CD8-positive, alpha-beta memory T cell (primary cell): ENCODE measurements around the gene ITGA8. TPM values are rescaled to one million over a fixed set of nuclear protein-coding genes. Genes with fewer than 3 reads are reported as not detected.
A peak's percentile ranks its signal among the peaks of the same experiment; 100 is the strongest.
"Not testable (repeated sequence)": the region's sequence is repeated elsewhere in the genome, so short reads cannot be mapped to it uniquely, and the experiment has no call there.

ENCODE experiments used
- CTCF ChIA-PET: fragments of 350-600 bp; sonication (Branson Sonifier 250); formaldehyde crosslinking; loops from one replicate; lab custom pipeline; 2021; ENCODE audit warnings: antibody characterized with exemption; lab: Charles Lee
- POLR2A ChIA-PET: fragments of 350-600 bp; sonication (Branson Sonifier 250); formaldehyde crosslinking; loops from one replicate; lab custom pipeline; 2021; ENCODE audit warnings: antibody characterized with exemption; lab: Charles Lee
- DNase-seq, 5 donors: peaks; one replicate each; pipeline versions ENCODE4 v3.0.0 to v3.0.0-alpha.2; 2020 to 2022; ENCODE audit warnings: mixed read lengths in 1 of 5
- H3K27ac ChIP-seq: one replicate; pipeline ENCODE4 v1.7.0; 2013; ENCODE audit warnings: low read depth, mild to moderate bottlenecking, low read length, moderate library complexity
- H3K27me3 ChIP-seq: 2 replicates; pipeline ENCODE4 v1.7.0; 2013; ENCODE audit warnings: low read length, mild to moderate bottlenecking; ENCODE audit not compliant: insufficient read depth, poor library complexity, severe bottlenecking
- H3K36me3 ChIP-seq: 2 replicates; pipeline ENCODE4 v1.7.0; 2013; ENCODE audit warnings: mild to moderate bottlenecking, low read length, moderate library complexity; ENCODE audit not compliant: insufficient read depth
- H3K4me1 ChIP-seq: 2 replicates; pipeline ENCODE4 v1.7.0; 2013; ENCODE audit warnings: mild to moderate bottlenecking, low read length, moderate library complexity; ENCODE audit not compliant: insufficient read depth
- H3K4me3 ChIP-seq: 2 replicates; pipeline ENCODE4 v1.7.0; 2013; ENCODE audit warnings: mild to moderate bottlenecking, low read length
- H3K9me3 ChIP-seq: 2 replicates; pipeline ENCODE4 v1.7.0; 2013; ENCODE audit warnings: mild to moderate bottlenecking, low read length
- H3K27ac Mint-ChIP-seq, 8 donors: one replicate each; pipeline ENCODE4 v1.8.0; 2020 to 2021; ENCODE audit warnings: mixed read lengths in 8 of 8, mild to moderate bottlenecking in 6 of 8, inconsistent platforms in 3 of 8, moderate library complexity in 3 of 8
- H3K27me3 Mint-ChIP-seq, 2 donors: one replicate each; pipeline ENCODE4 v1.8.0; 2020 to 2021; ENCODE audit warnings: mixed read lengths in 2 of 2, mild to moderate bottlenecking in 1 of 2, moderate library complexity in 1 of 2
- H3K36me3 Mint-ChIP-seq, 3 donors: one replicate each; pipeline ENCODE4 v1.8.0; 2020 to 2021; ENCODE audit warnings: mixed read lengths in 3 of 3, inconsistent platforms in 1 of 3, mild to moderate bottlenecking in 1 of 3
- H3K4me1 Mint-ChIP-seq, 3 donors: one replicate each; pipeline ENCODE4 v1.8.0; 2020 to 2021; ENCODE audit warnings: mixed read lengths in 3 of 3, inconsistent platforms in 1 of 3, mild to moderate bottlenecking in 1 of 3
- H3K4me3 Mint-ChIP-seq, 7 donors: one replicate each; pipeline ENCODE4 v1.8.0; 2020 to 2021; ENCODE audit warnings: mixed read lengths in 7 of 7, mild to moderate bottlenecking in 6 of 7, moderate library complexity in 4 of 7, inconsistent platforms in 2 of 7
- H3K9me3 Mint-ChIP-seq, 5 donors: one replicate each; pipeline ENCODE4 v1.8.0; 2020 to 2022; ENCODE audit warnings: mixed read lengths in 5 of 5, mild to moderate bottlenecking in 3 of 5, moderate library complexity in 2 of 5, inconsistent platforms in 1 of 5
- polyA plus RNA-seq: library from polyadenylated mRNA; unstranded; fragments of 300-500 nt; fragmentation: Illumina TruSeq; gene quantifications from one replicate; pipeline ENCODE4 v1.2.3, GENCODE V29; 2021
- total RNA-seq, 2 experiments: library from RNA; stranded (reverse); gene quantifications; one replicate each; pipeline ENCODE4 v1.2.3, GENCODE V29; 2021

ITGA8 gene
- total RNA-seq (not detected), polyA plus RNA-seq (not detected)

DNA sequence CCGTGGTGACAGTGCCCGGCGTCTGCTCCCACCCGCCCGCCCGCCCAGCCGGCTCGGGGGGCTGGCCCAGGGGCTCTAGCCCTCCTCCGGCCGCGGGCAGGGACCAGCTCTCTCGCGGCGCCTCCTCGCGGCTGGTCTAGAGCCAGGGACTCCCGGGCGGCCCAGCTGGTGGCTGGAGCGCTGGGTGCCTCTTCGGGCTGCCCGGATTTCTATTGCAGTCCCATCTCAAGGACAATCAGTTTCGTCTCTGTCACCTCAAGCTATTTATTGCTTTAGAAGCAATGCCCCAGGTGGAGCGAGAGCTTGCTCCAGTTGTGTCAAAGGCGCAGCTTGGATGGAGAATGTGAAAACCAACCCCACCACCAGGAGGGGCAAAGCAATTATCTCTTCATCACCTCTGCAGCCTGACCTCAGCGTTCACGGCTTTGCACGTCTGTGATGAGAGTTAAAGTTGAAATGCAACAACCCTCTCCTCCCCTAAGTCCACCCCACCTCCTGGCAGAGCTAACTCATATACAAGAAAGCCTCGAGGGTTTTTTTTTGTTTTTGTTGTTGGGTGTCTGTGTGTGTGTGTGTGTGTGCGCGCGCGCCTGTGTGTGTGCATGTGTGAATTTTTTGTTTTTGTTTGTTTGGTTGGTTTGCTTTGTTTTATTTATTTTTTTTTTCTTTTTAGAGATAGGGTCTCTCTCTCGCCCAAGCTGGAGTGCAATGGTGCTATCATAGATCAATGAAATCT, at the start of gene ITGA8:
Gene ITGA8 (minus strand): TSS at position 24 of the 736 bp plus-strand sequence. CDS start 151 bp downstream, outside the sequence.
- H3K9me3 Mint-ChIP-seq = peaks cover 0 to 6% (median 2%) of the 10 kb centered on the region in 5 donors
- POLR2A ChIA-PET = no interaction called here
- no peak within 1 kb of the TSS for H3K4me3 ChIP-seq
- no peak for DNase-seq
- H3K36me3 Mint-ChIP-seq = no peaks in the 10 kb centered on the region
- no peak within 1 kb of the TSS for H3K27ac Mint-ChIP-seq
- H3K27ac ChIP-seq = no peak within 1 kb of the TSS
- H3K27me3 ChIP-seq = peaks cover 5% of the 10 kb centered on the region
- no peaks in the 10 kb centered on the region for H3K9me3 ChIP-seq
- H3K4me3 Mint-ChIP-seq = peak within 1 kb of the TSS in 2 of 7 donors; percentile 5 to 65
- CTCF ChIA-PET = no interaction called here
- H3K36me3 ChIP-seq = no peaks in the 10 kb centered on the region
- H3K4me1 Mint-ChIP-seq = peaks cover 0 to 6% (median 5%) of the 10 kb centered on the region in 3 donors
- peaks cover 19 to 51% of the 10 kb centered on the region in 2 donors for H3K27me3 Mint-ChIP-seq
- no peaks in the 10 kb centered on the region for H3K4me1 ChIP-seq

GRCh38 chr10:15764892-15765454, 45.3 kb upstream of the ITGA8 start:
- Histone ChIP-seq H3K9me3 (no peaks in the 10 kb centered on the region), H3K36me3 (no peaks in the 10 kb centered on the region), H3K4me1 (no peaks in the 10 kb centered on the region), H3K4me3 (no peak overlapping the region), H3K27me3 (no peaks in the 10 kb centered on the region), H3K27ac (no peak overlapping the region)
- H3K36me3 Mint-ChIP-seq = peaks cover 1 to 24% (median 9%) of the 10 kb centered on the region in 3 donors
- H3K9me3 Mint-ChIP-seq = peaks cover 7 to 22% (median 8%) of the 10 kb centered on the region in 5 donors
- H3K27me3 Mint-ChIP-seq = peaks cover 3 to 8% of the 10 kb centered on the region in 2 donors
- ChIA-PET POLR2A (no interaction called here), CTCF (no interaction called here)
- no peak overlapping the region for H3K4me3 Mint-ChIP-seq
- no peak overlapping the region for H3K27ac Mint-ChIP-seq
- no peak for DNase-seq
- H3K4me1 Mint-ChIP-seq = peaks cover 0 to 9% (median 0%) of the 10 kb centered on the region in 3 donors

DNA sequence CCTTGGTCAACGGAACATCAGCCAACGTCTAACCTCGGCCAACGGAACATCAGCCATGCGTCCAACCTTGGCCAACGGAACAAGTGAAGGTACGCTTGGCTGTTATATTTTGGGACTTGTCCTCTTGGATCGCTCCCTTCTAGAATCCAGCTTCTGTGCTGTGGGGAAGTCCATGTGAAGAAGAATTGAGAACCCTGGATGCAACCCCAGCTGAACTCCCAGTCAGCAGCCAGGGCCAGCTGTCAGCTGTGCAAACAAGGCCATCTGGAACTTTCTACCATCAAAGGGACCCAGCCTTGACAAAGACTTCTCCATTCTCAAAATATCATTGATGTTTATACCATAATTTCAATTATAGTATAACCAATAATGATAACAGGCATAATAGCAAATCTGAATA, 43.3 kb upstream of the ITGA8 start:
- Mint-ChIP-seq H3K4me3 (no peak overlapping the region), H3K27ac (no peak overlapping the region), H3K9me3 (peaks cover 7 to 22% (median 8%) of the 10 kb centered on the region in 5 donors), H3K4me1 (no peaks in the 10 kb centered on the region), H3K36me3 (peaks cover 0 to 10% (median 0%) of the 10 kb centered on the region in 3 donors), H3K27me3 (peaks cover 3 to 8% of the 10 kb centered on the region in 2 donors)
- no peaks in the 10 kb centered on the region for H3K9me3 ChIP-seq
- POLR2A ChIA-PET = no interaction called here
- DNase-seq = no peak
- H3K27ac ChIP-seq = no peak overlapping the region
- no peaks in the 10 kb centered on the region for H3K27me3 ChIP-seq
- no peaks in the 10 kb centered on the region for H3K36me3 ChIP-seq
- CTCF ChIA-PET = no interaction called here
- no peaks in the 10 kb centered on the region for H3K4me1 ChIP-seq
- no peak overlapping the region for H3K4me3 ChIP-seq

DNA sequence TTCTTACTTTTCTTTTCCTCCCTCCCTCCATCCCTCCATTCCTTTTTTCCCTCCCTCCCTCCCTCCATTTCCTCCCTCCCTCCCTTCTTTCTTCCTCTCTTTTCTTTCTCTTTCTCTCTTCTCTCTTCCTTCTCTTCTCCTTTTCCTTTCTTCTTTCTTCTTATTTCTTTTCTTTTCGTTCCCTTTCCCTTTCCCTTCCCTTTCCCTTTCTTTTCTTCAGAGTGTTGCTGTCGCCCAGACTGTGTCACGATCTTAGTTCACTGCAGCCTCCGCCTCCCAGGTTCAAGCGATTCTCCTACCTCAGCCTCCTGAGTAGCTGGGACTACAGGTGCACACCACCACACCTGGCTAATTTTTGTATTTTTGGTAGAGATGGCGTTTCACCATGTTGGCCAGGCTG, 42.5 kb upstream of the ITGA8 start:
- peaks cover 7 to 18% (median 8%) of the 10 kb centered on the region in 5 donors for H3K9me3 Mint-ChIP-seq
- H3K4me1 Mint-ChIP-seq, H3K36me3 Mint-ChIP-seq, H3K36me3 ChIP-seq, H3K4me3 Mint-ChIP-seq, H3K27me3 Mint-ChIP-seq, H3K9me3 ChIP-seq, POLR2A ChIA-PET, CTCF ChIA-PET, H3K4me3 ChIP-seq, H3K27ac ChIP-seq, H3K27ac Mint-ChIP-seq, H3K4me1 ChIP-seq, H3K27me3 ChIP-seq, DNase-seq: not testable (repeated sequence)

GRCh38 chr10:15761224-15761623, 41.5 kb upstream of the ITGA8 start:
- H3K4me1 Mint-ChIP-seq, POLR2A ChIA-PET, H3K4me3 ChIP-seq, H3K36me3 Mint-ChIP-seq, H3K4me1 ChIP-seq, DNase-seq, H3K27ac Mint-ChIP-seq, H3K27me3 ChIP-seq, H3K27me3 Mint-ChIP-seq, H3K4me3 Mint-ChIP-seq, H3K9me3 ChIP-seq, H3K36me3 ChIP-seq, CTCF ChIA-PET, H3K27ac ChIP-seq: not testable (repeated sequence)
- H3K9me3 Mint-ChIP-seq = peaks cover 6 to 18% (median 8%) of the 10 kb centered on the region in 5 donors

- H3K4me1 ChIP-seq = no peaks in the 10 kb centered on the region
- H3K9me3 Mint-ChIP-seq = peaks cover 6 to 18% (median 8%) of the 10 kb centered on the region in 5 donors
- DNase-seq = no peak
- POLR2A ChIA-PET = no interaction called here
- H3K27me3 Mint-ChIP-seq = peaks cover 7 to 12% of the 10 kb centered on the region in 2 donors
- H3K4me3 Mint-ChIP-seq = no peak overlapping the region
- H3K36me3 ChIP-seq = no peaks in the 10 kb centered on the region
- H3K4me1 Mint-ChIP-seq = no peaks in the 10 kb centered on the region
- CTCF ChIA-PET = no interaction called here
- no peak overlapping the region for H3K27ac ChIP-seq
- H3K27me3 ChIP-seq = no peaks in the 10 kb centered on the region
- no peak overlapping the region for H3K27ac Mint-ChIP-seq
- no peak overlapping the region for H3K4me3 ChIP-seq
- H3K36me3 Mint-ChIP-seq = peaks cover 0 to 8% (median 0%) of the 10 kb centered on the region in 3 donors
- H3K9me3 ChIP-seq = no peaks in the 10 kb centered on the region
Observed at GRCh38 chr10:15760681-15761080, 41.0 kb upstream of the ITGA8 start.

- no peaks in the 10 kb centered on the region for H3K9me3 ChIP-seq
- no peak overlapping the region for H3K27ac Mint-ChIP-seq
- DNase-seq = no peak
- H3K27me3 ChIP-seq = no peaks in the 10 kb centered on the region
- peaks cover 7 to 15% of the 10 kb centered on the region in 2 donors for H3K27me3 Mint-ChIP-seq
- ChIA-PET CTCF (no interaction called here), POLR2A (no interaction called here)
- no peaks in the 10 kb centered on the region for H3K4me1 Mint-ChIP-seq
- no peak overlapping the region for H3K27ac ChIP-seq
- no peaks in the 10 kb centered on the region for H3K4me1 ChIP-seq
- no peak overlapping the region for H3K4me3 ChIP-seq
- H3K4me3 Mint-ChIP-seq = no peak overlapping the region
- peaks cover 5 to 8% (median 8%) of the 10 kb centered on the region in 5 donors for H3K9me3 Mint-ChIP-seq
- no peaks in the 10 kb centered on the region for H3K36me3 ChIP-seq
- peaks cover 0 to 4% (median 0%) of the 10 kb centered on the region in 3 donors for H3K36me3 Mint-ChIP-seq
Observed at GRCh38 chr10:15759265-15759664, 39.5 kb upstream of the ITGA8 start.

DNA sequence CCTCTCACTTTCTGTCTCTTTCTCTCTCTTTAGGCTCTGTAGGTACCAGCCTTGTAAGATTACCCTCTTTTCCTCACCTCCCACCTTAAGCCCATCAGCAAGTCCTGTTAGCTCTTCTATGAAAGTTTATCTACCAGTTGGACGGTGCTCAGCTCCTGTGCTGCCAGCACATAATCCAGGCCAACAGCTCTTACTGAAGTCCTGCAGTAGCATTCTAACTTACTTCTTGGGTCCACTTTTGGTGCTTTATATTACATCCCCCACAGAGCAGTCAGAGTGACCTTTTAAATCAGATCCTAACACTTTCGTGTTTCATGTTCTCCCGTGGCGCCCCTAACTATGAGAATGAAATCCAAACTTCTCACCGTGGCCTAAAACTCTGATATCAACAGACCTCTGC, 38.9 kb upstream of the ITGA8 start:
- Mint-ChIP-seq H3K4me1 (no peaks in the 10 kb centered on the region), H3K9me3 (peaks cover 4 to 8% (median 6%) of the 10 kb centered on the region in 5 donors), H3K27me3 (peaks cover 7 to 15% of the 10 kb centered on the region in 2 donors), H3K36me3 (peaks cover 0 to 4% (median 0%) of the 10 kb centered on the region in 3 donors), H3K4me3 (no peak overlapping the region), H3K27ac (no peak overlapping the region)
- no peaks in the 10 kb centered on the region for H3K9me3 ChIP-seq
- no peak overlapping the region for H3K4me3 ChIP-seq
- H3K36me3 ChIP-seq = no peaks in the 10 kb centered on the region
- CTCF ChIA-PET = no interaction called here
- H3K27ac ChIP-seq = no peak overlapping the region
- POLR2A ChIA-PET = no interaction called here
- H3K27me3 ChIP-seq = no peaks in the 10 kb centered on the region
- no peaks in the 10 kb centered on the region for H3K4me1 ChIP-seq
- DNase-seq = no peak
